D341Med (cell line): ENCODE measurements around the gene CHD2.

Experiments used
- DNase-seq: peaks from one replicate; pipeline ENCODE4 v3.0.0; 2012; ENCODE audit warnings: low spot score

The CHD2 gene

DNA sequence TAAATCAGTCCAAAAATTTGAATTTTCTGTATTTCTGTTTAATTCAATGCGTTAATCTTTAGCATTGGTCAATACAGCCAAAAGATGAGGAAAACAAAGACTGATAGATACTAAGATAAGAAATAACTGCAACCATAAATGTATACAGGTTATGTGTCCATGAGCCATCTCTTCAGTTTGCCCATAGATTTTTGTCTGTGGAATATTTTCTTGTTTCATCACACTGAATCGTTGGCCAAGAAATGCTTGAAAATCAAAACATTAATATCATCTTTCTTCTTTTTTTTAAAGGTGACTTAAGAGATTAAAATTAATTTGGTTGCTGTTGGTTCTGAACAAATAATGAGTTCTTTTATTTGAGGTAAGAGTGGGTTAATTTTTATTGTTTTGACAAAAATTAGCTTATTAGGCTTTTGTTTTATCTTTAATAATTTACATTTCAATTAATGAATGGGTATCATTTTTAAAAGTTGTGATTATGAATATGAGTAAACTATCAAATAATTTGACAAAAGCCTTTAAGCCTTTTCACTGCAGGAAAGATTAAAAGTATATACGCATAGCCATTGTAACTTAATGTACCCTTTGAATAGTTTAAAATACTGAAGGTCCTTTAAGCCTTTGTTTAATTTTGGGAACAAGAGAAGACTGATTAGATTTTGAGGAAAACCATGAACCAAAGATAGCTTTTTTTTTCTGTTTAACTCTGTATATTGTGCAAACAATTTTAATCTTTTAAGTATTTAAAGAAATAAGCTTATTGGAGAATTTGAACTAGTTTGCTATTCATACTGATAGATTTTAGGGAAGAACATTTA is 14.7 kb upstream of the CHD2 start:
- no peak for DNase-seq

GRCh38 chr15:92886042-92886537 is 14.0 kb upstream of the CHD2 start:
- no peak for DNase-seq

- no peak for DNase-seq
Measured at GRCh38 chr15:92886815-92887214, 13.3 kb upstream of the CHD2 start.

DNA sequence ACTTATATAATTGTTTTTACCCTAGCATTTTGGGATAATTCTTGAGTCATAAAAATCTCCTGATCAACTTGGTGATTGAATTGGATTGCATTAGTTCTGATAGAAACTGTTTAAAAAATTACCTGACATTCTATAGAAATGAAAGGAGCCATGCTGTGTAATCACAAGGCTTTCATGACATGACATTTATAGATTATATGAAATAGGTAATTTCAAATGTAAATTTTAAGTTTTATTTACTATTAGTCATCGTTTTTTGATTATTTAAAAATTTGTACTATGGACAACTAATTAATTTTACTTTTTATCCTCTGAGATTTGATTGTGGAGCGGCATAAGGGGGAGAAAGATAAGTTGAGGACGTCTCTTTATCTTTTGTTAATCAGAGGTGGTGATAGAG is 12.3 kb upstream of the CHD2 start:
- no peak for DNase-seq

GRCh38 chr15:92889390-92890107 is 10.6 kb upstream of the CHD2 start:
- DNase-seq = no peak

GRCh38 chr15:92891533-92892200 is 8.5 kb upstream of the CHD2 start:
- DNase-seq = no peak

- DNase-seq = no peak
Measured at GRCh38 chr15:92892201-92892555, 7.9 kb upstream of the CHD2 start.

DNA sequence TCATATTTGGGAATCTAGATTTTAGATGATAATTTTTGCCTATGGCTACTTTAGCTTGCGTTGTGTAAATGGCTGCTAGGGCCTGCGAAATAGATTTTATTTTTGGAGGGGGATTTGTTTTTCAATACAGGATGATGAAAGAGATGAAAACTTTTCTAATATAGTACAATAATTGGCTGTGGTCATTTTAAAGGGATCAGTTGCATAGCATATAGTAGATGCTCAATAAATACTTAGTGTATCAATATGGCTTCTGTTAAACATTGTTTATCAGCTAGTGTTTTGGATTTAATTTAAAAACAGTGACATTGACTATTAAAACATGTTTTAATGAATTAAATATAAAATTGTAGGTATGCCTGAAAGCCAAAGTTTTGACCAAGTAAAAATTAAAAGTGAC is 6.9 kb upstream of the CHD2 start:
- no peak for DNase-seq

- no peak for DNase-seq
Measured at GRCh38 chr15:92896561-92896960, 3.6 kb upstream of the CHD2 start.

DNA sequence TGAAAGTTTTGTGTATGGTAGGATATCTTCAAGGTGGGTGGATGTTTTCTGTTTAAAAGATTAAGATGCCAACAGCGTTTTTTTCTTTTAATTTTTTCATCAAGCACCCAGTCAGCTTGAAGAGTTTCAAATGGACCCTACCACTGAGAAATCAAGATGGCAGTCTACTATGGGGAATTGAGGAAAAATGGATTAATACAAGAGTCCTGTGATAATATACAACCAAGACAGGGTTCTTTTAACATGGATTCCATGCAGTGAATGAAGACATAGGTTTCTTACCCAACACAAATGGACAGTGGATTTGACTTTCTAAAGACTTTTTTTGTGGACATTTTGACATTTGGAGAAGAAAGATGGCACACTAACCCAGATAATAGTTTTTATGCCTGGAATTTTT is 2.5 kb upstream of the CHD2 start:
- DNase-seq = no peak

DNA sequence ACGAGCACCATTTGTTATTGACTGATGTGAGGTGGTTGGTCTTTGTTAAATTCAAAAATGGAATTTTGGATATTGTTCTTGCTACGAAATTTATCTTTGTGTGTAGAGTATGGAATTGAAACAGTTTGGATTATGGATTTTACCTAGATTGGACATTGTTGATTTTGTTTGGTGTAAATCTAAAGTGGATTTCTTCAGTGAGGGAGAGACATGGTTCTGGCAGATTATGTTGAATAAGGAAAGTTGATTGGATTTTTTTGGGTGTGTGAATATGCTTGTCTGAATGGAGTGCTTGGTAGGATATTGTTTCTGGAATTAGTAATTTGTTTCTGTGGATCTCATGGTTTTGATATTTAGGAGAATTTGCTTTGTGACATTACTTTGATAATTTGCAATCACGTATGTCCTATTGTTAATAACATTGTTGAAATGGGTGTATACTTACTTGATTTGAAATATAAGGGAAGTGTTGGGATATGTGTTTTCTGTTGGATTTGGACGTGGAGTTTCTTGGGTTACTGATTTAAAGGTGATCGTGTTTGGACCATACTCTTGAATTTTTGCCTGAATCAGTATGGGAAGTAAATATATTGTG is 1.0 kb upstream of the CHD2 start:
- DNase-seq = no peak

GRCh38 chr15:92899601-92899947 is 550 bp upstream of the CHD2 start:
- DNase-seq = no peak

DNA sequence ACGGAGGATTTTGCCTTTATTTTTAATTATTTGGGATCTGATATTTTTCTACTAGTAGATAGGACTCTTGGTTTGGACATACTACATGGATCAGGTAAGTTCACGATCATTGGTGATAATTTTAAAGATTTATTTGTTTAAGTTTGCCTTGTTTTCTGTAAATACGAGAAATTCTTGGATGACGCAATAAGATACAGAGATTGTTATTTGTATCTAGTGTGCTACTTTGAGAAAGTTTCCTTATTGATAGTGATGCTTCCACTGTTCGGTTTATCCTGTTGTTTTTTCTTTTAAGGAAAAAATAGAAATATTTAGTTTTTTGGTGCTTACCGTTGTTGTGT is 577 bp downstream of the CHD2 start:
- DNase-seq = no peak

DNA sequence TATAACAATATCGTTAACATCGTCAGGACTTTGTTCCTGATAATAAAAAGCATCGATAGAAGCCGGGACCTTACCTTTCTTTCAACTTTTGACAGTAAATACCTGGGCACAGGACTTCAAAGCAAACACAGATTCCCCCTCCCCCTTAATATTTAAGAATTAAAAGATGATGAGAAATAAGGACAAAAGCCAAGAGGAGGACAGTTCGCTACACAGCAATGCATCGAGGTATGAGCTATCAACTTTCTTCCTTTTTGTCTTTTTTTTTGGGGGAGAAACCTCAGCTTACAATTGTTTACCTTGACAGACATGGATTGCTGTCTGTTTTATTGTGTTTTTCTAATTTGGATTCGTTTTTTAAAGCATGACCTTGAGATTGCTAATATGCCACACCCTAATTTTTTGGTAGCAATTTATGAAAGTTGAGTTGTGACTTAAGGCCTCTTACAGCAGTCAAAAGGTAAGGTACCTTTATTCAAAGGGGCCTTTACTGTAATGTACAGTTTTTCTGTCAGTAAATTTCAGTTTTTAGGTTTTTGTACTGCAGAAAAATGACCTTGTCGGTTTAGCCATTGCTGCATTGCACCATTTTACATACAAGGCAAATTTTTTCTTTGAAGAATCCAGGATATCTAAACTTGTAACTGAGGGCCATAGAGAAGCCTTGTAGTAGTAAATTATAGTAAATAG is 1.1 kb downstream of the CHD2 start:
- no peak for DNase-seq

DNA sequence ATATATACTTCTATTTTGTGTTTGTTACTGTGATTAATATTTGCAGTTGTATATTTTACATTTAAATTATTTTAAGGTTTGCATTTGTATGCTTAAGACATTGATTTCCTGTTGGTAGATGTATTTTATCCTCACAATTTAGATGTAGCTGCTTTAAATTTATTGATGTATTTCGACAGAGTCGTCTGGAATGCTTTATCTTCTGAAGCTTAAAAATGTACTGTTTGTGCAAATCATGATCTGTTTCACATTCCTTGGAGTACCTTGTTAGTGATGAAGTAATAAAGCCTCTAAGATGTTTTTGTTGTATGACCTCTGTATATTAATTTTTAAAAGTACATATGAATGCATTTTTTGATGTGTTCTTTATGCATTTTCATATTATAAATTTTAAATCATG is 1.9 kb downstream of the CHD2 start:
- no peak for DNase-seq

DNA sequence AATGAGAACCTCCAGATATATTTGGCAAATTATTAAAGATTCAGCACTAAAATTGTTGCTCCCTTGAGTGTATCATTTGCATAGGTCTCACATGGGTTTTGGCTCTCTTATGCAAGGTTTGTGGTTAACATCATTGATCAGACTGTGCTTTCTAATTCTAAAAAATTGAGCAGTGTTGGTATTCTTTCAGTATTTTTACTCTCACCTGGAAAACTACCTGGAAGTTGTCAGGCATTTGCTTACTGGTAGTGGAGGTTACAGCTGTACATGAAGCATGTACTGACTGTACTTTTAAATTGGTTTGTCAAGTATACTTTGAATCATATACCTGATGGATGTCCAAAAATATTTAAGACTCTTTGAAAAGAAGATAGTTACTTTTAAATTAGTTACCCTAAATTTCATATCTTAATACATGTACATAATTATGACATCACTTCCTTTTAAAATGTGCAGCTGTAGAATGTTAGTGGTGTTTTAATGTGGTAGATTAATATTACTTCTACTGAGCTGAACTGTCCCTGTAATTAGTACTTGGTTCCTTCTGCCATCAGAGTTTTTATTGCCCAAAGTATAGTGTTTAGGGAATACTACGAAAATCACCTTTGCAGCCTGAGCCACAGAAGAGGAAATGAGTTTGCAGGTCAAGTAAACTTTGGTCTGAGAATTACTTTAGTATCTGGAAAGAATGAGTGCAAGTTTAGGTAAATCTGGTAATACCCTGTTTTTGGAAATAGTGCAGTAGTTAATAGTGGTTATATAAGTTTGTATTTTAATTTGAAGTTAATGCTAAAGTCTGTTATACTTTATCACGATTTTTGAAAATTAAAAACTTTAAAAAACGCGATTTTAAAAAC is 2.8 kb downstream of the CHD2 start:
- DNase-seq = no peak

GRCh38 chr15:92903631-92903965 is 3.5 kb downstream of the CHD2 start:
- DNase-seq = no peak

GRCh38 chr15:92903966-92904721 is 4.0 kb downstream of the CHD2 start:
- DNase-seq = peak; percentile 95

GRCh38 chr15:92904722-92905571 is 4.8 kb downstream of the CHD2 start:
- no peak for DNase-seq

DNA sequence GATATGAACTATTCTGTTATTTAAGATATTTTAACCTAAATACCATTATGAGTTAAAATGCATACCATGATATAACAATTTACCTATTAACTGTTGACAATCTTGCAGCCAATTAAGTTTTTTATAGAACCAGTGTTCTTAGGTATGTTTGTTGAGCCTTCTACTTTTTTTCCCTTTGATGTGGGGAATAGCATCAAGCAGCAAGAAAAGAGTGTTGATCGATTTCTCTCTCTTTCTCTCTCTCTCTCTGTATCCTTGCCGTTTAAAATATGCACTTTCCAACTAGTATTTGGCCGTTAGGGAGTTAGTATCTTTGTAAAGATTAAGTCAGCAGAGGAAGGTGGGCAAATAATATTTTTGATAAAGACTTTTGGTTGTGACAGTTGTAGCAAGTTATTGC is 5.9 kb downstream of the CHD2 start:
- DNase-seq = no peak
